H1 (cell line): ENCODE results near the gene SLC6A3. TPM values are rescaled to one million over a fixed set of nuclear protein-coding genes. Genes with fewer than 3 reads are reported as not detected.

Source experiments
- CTCF ChIA-PET: fragments of 300-600 bp; sonication (Branson Sonifier 250); formaldehyde crosslinking; loops from one replicate; lab custom pipeline; 2021; ENCODE audit not compliant: partially characterized antibody; lab: Charles Lee
- POLR2A ChIA-PET: fragments of 300-600 bp; sonication (Branson Sonifier 250); formaldehyde crosslinking; loops from one replicate; lab custom pipeline; 2021; ENCODE audit warnings: inconsistent platforms; ENCODE audit not compliant: partially characterized antibody; lab: Charles Lee
- DNase-seq, 2 experiments: peaks; one replicate each; pipeline versions ENCODE4 v3.0.0 to v3.0.0-alpha.2; 2010 to 2022; ENCODE audit warnings: low spot score in 2 of 2, low read depth in 1 of 2, mixed read lengths in 1 of 2
- FAIRE-seq: peaks from 2 replicates; lab custom pipeline; 2011; peaks lifted over from hg19 to GRCh38; lab: Jason Lieb, UNC
- H2AFZ ChIP-seq: 2 replicates; pipeline ENCODE4 v1.8.1; 2012; ENCODE audit warnings: low read length, inconsistent platforms
- H2AK5ac ChIP-seq: 2 replicates; pipeline ENCODE4 v1.6.1; 2013; ENCODE audit warnings: low read depth, low read length
- H2BK120ac ChIP-seq: replicated peaks from 2 replicates; pipeline ENCODE3; 2013; ENCODE audit warnings: low read depth, low read length, inconsistent platforms
- H2BK12ac ChIP-seq: 2 replicates; pipeline ENCODE4 v1.6.1; 2013; ENCODE audit warnings: low read depth, low read length
- H2BK15ac ChIP-seq: 2 replicates; pipeline ENCODE4 v1.6.1; 2013; ENCODE audit warnings: low read length
- H2BK20ac ChIP-seq: 2 replicates; pipeline ENCODE4 v1.6.1; 2013; ENCODE audit warnings: low read length
- H2BK5ac ChIP-seq: 2 replicates; pipeline ENCODE4 v1.6.1; 2013; ENCODE audit warnings: low read depth, low read length
- H3K14ac ChIP-seq: 2 replicates; pipeline ENCODE4 v1.6.1; 2013; ENCODE audit warnings: inconsistent platforms; ENCODE audit not compliant: insufficient read length
- H3K18ac ChIP-seq: 2 replicates; pipeline ENCODE4 v1.6.1; 2013; ENCODE audit warnings: low read length; ENCODE audit errors: extremely low read depth
- H3K23ac ChIP-seq: 2 replicates; pipeline ENCODE4 v1.6.1; 2013; ENCODE audit warnings: inconsistent platforms; ENCODE audit not compliant: insufficient read length
- H3K23me2 ChIP-seq: 2 replicates; pipeline ENCODE4 v1.6.1; 2013; ENCODE audit warnings: low read depth, low read length
- H3K27ac ChIP-seq: 2 replicates; pipeline ENCODE4 v1.6.1; 2011; ENCODE audit warnings: low read depth, low read length, inconsistent platforms
- H3K27me3 ChIP-seq, 4 experiments: replicated peaks in 1 of 4; 1 replicate in 1 of 4; 2 replicates in 3 of 4; pipeline versions ENCODE4 v1.6.1 to v1.8.1; 2011 to 2013; ENCODE audit warnings: low read length in 3 of 4, mild to moderate bottlenecking in 3 of 4, inconsistent platforms in 2 of 4, mixed read lengths in 2 of 4, moderate library complexity in 1 of 4; ENCODE audit not compliant: control insufficient read depth in 3 of 4, insufficient read depth in 3 of 4; ENCODE audit errors: extremely low read depth in 1 of 4
- H3K36me3 ChIP-seq, 4 experiments: 2 replicates each; pipeline versions ENCODE4 v1.6.1 to v1.8.1; 2011 to 2013; ENCODE audit warnings: mild to moderate bottlenecking in 4 of 4, low read length in 3 of 4, moderate library complexity in 2 of 4, control low read depth in 1 of 4, inconsistent platforms in 1 of 4; ENCODE audit not compliant: insufficient read depth in 4 of 4, control insufficient read depth in 2 of 4
- H3K4ac ChIP-seq: replicated peaks from 2 replicates; pipeline ENCODE3; 2013; ENCODE audit warnings: low read length, low read depth, mixed read lengths, inconsistent platforms; ENCODE audit not compliant: insufficient read length
- H3K4me1 ChIP-seq, 4 experiments: replicated peaks in 1 of 4; 1 replicate in 1 of 4; 2 replicates in 3 of 4; pipeline versions ENCODE4 v1.6.1 to v1.8.1; 2011 to 2013; ENCODE audit warnings: low read length in 3 of 4, inconsistent platforms in 2 of 4, mixed read lengths in 1 of 4; ENCODE audit not compliant: insufficient read depth in 4 of 4, control insufficient read depth in 3 of 4
- H3K4me2 ChIP-seq, 2 experiments: 2 replicates each; pipeline versions ENCODE4 v1.6.1 to v1.8.1; 2011 to 2013; ENCODE audit warnings: low read depth in 2 of 2, low read length in 2 of 2, control low read depth in 1 of 2, inconsistent platforms in 1 of 2, mild to moderate bottlenecking in 1 of 2; ENCODE audit not compliant: insufficient read depth in 1 of 2
- H3K4me3 ChIP-seq, 4 experiments: fragments of 200-600, 300-600 bp in 1 of 4; sonication (generic), shearing (Covaris generic), sonication (Bioruptor Twin) in 1 of 4; 2 replicates each; pipeline versions ENCODE4 v1.5.1 to v1.8.1; 2011 to 2016; ENCODE audit warnings: low read length in 4 of 4, low read depth in 3 of 4, control low read depth in 2 of 4, inconsistent platforms in 2 of 4, mild to moderate bottlenecking in 2 of 4, mixed read lengths in 1 of 4, moderate library complexity in 1 of 4; ENCODE audit not compliant: insufficient read depth in 2 of 4; ENCODE audit errors: extremely low read depth in 1 of 4
- H3K56ac ChIP-seq: replicated peaks from 2 replicates; pipeline ENCODE3; 2013; ENCODE audit warnings: low read depth, mild to moderate bottlenecking, mixed read lengths, low read length, inconsistent platforms; ENCODE audit not compliant: insufficient read length
- H3K79me1 ChIP-seq: 2 replicates; pipeline ENCODE4 v1.6.1; 2013; ENCODE audit warnings: low read depth, low read length, control low read depth
- H3K79me2 ChIP-seq, 2 experiments: 2 replicates each; pipeline versions ENCODE4 v1.6.1 to v1.8.1; 2012 to 2013; ENCODE audit warnings: low read length in 2 of 2, mild to moderate bottlenecking in 2 of 2, inconsistent platforms in 1 of 2; ENCODE audit not compliant: insufficient read depth in 2 of 2, control insufficient read depth in 1 of 2
- H3K9ac ChIP-seq, 4 experiments: replicated peaks in 1 of 4; 1 replicate in 1 of 4; 2 replicates in 3 of 4; pipeline versions ENCODE4 v1.6.1 to v1.8.1; 2011 to 2013; ENCODE audit warnings: low read depth in 3 of 4, low read length in 3 of 4, control low read depth in 2 of 4, mild to moderate bottlenecking in 2 of 4, moderate library complexity in 2 of 4, inconsistent platforms in 1 of 4; ENCODE audit errors: extremely low read depth in 1 of 4
- H3K9me3 ChIP-seq, 2 experiments: 2 replicates each; pipeline versions ENCODE4 v1.6.1 to v1.8.1; 2012 to 2013; ENCODE audit warnings: mild to moderate bottlenecking in 2 of 2, moderate library complexity in 2 of 2, control low read depth in 1 of 2, inconsistent platforms in 1 of 2, low read depth in 1 of 2, low read length in 1 of 2, mixed read lengths in 1 of 2; ENCODE audit not compliant: insufficient read depth in 2 of 2
- H4K20me1 ChIP-seq, 2 experiments: replicated peaks in 1 of 2; 2 replicates each; pipeline versions ENCODE3 to v1.8.1; 2011 to 2013; ENCODE audit warnings: inconsistent platforms in 2 of 2, low read length in 2 of 2, mild to moderate bottlenecking in 1 of 2; ENCODE audit not compliant: insufficient read depth in 2 of 2, control insufficient read depth in 1 of 2
- H4K5ac ChIP-seq: 2 replicates; pipeline ENCODE4 v1.6.1; 2013; ENCODE audit warnings: low read length, low read depth, mixed read lengths, inconsistent platforms; ENCODE audit not compliant: insufficient read length
- H4K8ac ChIP-seq: 2 replicates; pipeline ENCODE4 v1.8.0; 2013; ENCODE audit warnings: mild to moderate bottlenecking, moderate library complexity, low read length, inconsistent platforms; ENCODE audit not compliant: insufficient read depth; ENCODE audit errors: extremely low read depth
- H4K91ac ChIP-seq: replicated peaks from 2 replicates; pipeline ENCODE3; 2013; ENCODE audit warnings: low read length, mixed read lengths, inconsistent platforms; ENCODE audit not compliant: insufficient read length
- CBX5 ChIP-seq: fragments of 300-800, 300-1000 bp; sonication (generic); IDR thresholded peaks from 2 replicates; pipeline ENCODE4 v1.7.1; 2016; ENCODE audit warnings: antibody characterized with exemption, low read length, low read depth
- EGR1 ChIP-seq: IDR thresholded peaks from 2 replicates; pipeline ENCODE4 v1.6.1; 2011; ENCODE audit warnings: low read depth, low read length, borderline replicate concordance
- FOSL1 ChIP-seq: IDR thresholded peaks from 2 replicates; pipeline ENCODE4 v1.6.1; 2011; ENCODE audit warnings: mild to moderate bottlenecking, low read depth, low read length, moderate library complexity; ENCODE audit not compliant: insufficient read depth
- JUN ChIP-seq: IDR thresholded peaks from 2 replicates; pipeline ENCODE4 v1.6.1; 2011; ENCODE audit warnings: low read depth, mild to moderate bottlenecking, improper control_type of control experiment, low read length
- JUND ChIP-seq: IDR thresholded peaks from 2 replicates; pipeline ENCODE4 v1.6.1; 2011; ENCODE audit warnings: mild to moderate bottlenecking, improper control_type of control experiment, low read length
- NRF1 ChIP-seq: IDR thresholded peaks from 2 replicates; pipeline ENCODE4 v1.6.1; 2011; ENCODE audit warnings: mild to moderate bottlenecking, low read depth, low read length, improper control_type of control experiment
- RFX5 ChIP-seq: IDR thresholded peaks from 2 replicates; pipeline ENCODE4 v1.6.1; 2011; ENCODE audit warnings: low read depth, low read length, improper control_type of control experiment, borderline replicate concordance
- RXRA ChIP-seq: IDR thresholded peaks from 2 replicates; pipeline ENCODE4 v1.6.1; 2011; ENCODE audit warnings: low read depth, mild to moderate bottlenecking, low read length, moderate library complexity; ENCODE audit not compliant: insufficient read depth
- SAP30 ChIP-seq: fragments of 300-600 bp; sonication (generic); IDR thresholded peaks from 2 replicates; pipeline ENCODE4 v1.7.1; 2012; ENCODE audit warnings: low read length, moderate library complexity, mild to moderate bottlenecking, inconsistent platforms; ENCODE audit not compliant: insufficient read depth, insufficient replicate concordance
- SIN3A ChIP-seq, 2 experiments: IDR thresholded peaks in 1 of 2; conservative IDR thresholded peaks in 1 of 2; 2 replicates each; pipeline ENCODE4 v1.6.1; 2011 to 2012; ENCODE audit warnings: low read length in 2 of 2, improper control_type of control experiment in 1 of 2, low read depth in 1 of 2, mild to moderate bottlenecking in 1 of 2
- WGBS, 2 experiments: shearing (Covaris generic) in 1 of 2; methylation state at CpG; one replicate each; pipeline versions ENCODE4 v1.1.6 to v1.1.7; 2013 to 2015; ENCODE audit warnings: low lambda C conversion rate in 2 of 2, mixed read lengths in 2 of 2, inconsistent platforms in 1 of 2, low coverage in 1 of 2, missing lambda C conversion rate in 1 of 2; ENCODE audit not compliant: insufficient replicate concordance in 2 of 2, insufficient coverage in 1 of 2, insufficient read length in 1 of 2; ENCODE audit errors: extremely low coverage in 1 of 2, missing lambda C conversion rate in 1 of 2; 5-methylcytosine and 5-hydroxymethylcytosine counted together
- polyA plus RNA-seq, 7 experiments: library from polyadenylated mRNA; depleted of rRNA in 3 of 7; stranded (reverse) in 5 of 7; unstranded in 2 of 7; fragments of >200 nt in 5 of 7; fragments of 200-250 nt in 2 of 7; gene quantifications; 1 replicate in 5 of 7; 2 replicates in 1 of 7; 4 replicates in 1 of 7; pipeline versions ENCODE4 v1.2.1 to v1.2.3, GENCODE V29; 2011 to 2013; ENCODE audit warnings: missing spikeins in 2 of 7, mixed read lengths in 2 of 7
- total RNA-seq: library from RNA; stranded (reverse); fragmentation: NEBNext Ultra II Directional; extraction: Animal tissue kit (Norgen Biotek cat#: 25700); gene quantifications from 2 replicates; pipeline ENCODE4 v1.2.1, GENCODE V29; 2021
- TF ChIP-seq, protein P1 (sequence below): IDR thresholded peaks from 2 replicates; pipeline ENCODE4 v1.6.1; 2012; ENCODE audit warnings: inconsistent platforms

Gene SLC6A3
- total and polyA plus RNA-seq, 2 of the 8 experiments (the other 6 are each of a cell fraction or from before 2014, with no cell fraction given): 0.48 to 0.91 TPM

DNA sequence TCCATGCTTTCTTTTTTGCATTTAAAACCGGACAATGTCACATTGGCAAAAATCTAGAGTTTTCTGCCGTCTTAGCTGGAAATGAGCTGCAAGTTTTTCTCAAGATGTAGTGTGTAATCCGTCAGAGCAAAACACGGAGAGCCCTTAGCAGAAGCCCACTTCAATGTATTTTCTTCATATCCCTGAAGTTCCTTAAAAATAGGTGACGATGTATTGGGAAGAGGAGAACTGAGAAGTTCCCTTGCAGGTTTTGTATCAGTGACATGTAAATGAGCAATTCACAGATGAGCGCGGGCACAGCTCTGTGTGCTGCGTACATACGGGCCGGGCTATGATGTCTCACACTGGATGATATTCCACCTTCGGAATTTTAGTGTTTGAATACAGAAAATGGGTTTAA is 85.5 kb downstream of the SLC6A3 start:
- POLR2A ChIA-PET: interaction anchor here (1.4 kb wide), 1 partner anchor 26 kb away, joined by 3 read pairs; no protein-coding TSS in a partner anchor
- DNase-seq (no peak), FAIRE-seq (no peak)
- no peaks in the 10 kb centered on the region for H3K27me3 ChIP-seq
- no peak overlapping the region for H3K4ac ChIP-seq
- H3K79me1 ChIP-seq: no peaks in the 10 kb centered on the region
- H3K4me2 ChIP-seq: no peak overlapping the region
- H2BK15ac ChIP-seq: no peak overlapping the region
- H3K79me2 ChIP-seq: no peaks in the 10 kb centered on the region
- no peak overlapping the region for H3K18ac ChIP-seq
- H3K56ac ChIP-seq: no peak overlapping the region
- CTCF ChIA-PET: interaction anchor here (0.8 to 2.3 kb wide), 3 partner anchors 21 to 109 kb away, joined by 3 to 7 read pairs (median 4); no protein-coding TSS in a partner anchor
- no peak overlapping the region for H3K9ac ChIP-seq
- H4K5ac ChIP-seq: no peak overlapping the region
- no peaks in the 10 kb centered on the region for H3K9me3 ChIP-seq
- no peak overlapping the region for H2BK12ac ChIP-seq
- H3K23me2 ChIP-seq: no peaks in the 10 kb centered on the region
- H3K4me1 ChIP-seq: peaks cover 0 to 5% (median under 1%) of the 10 kb centered on the region in 4 experiments; a peak in 3 of 7 replicates
- H2AK5ac ChIP-seq: no peak overlapping the region
- H4K8ac ChIP-seq: no peak overlapping the region
- H3K14ac ChIP-seq: no peak overlapping the region
- no peak overlapping the region for H2AFZ ChIP-seq
- no peaks in the 10 kb centered on the region for H4K20me1 ChIP-seq
- no peak overlapping the region for H4K91ac ChIP-seq
- WGBS, 2 experiments: 85% methylated on average over 11 of the region's 11 CpGs; no CpG with 5 or more reads in 1 of the 2 experiments
- no peak overlapping the region for H3K27ac ChIP-seq
- H3K4me3 ChIP-seq: no peak overlapping the region
- no peak overlapping the region for H3K23ac ChIP-seq
- TF ChIP-seq CBX5 (no peak), EGR1 (no peak), RXRA (no peak), SAP30 (no peak), RFX5 (no peak), FOSL1 (no peak), JUN (no peak), JUND (no peak), NRF1 (no peak), SIN3A (conservative IDR thresholded peaks at IDR 0.05 in 1 of 2, IDR thresholded peaks at IDR 0.05 in 1 of 2; ENCODE audit: low read depth in 1 of 2, low read length in 2 of 2) (no peak)
- TF ChIP-seq, protein P1, sequence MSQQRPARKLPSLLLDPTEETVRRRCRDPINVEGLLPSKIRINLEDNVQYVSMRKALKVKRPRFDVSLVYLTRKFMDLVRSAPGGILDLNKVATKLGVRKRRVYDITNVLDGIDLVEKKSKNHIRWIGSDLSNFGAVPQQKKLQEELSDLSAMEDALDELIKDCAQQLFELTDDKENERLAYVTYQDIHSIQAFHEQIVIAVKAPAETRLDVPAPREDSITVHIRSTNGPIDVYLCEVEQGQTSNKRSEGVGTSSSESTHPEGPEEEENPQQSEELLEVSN: no peak
- TF ChIP-seq, all 59 proteins: peak for 0
- no peak overlapping the region for H2BK120ac ChIP-seq
- no peaks in the 10 kb centered on the region for H3K36me3 ChIP-seq
- no peak overlapping the region for H2BK20ac ChIP-seq
- H2BK5ac ChIP-seq: no peak overlapping the region
